ENCODE data around the gene ZNF304. TPM values are rescaled to one million over a fixed set of nuclear protein-coding genes. Genes with fewer than 3 reads are reported as not detected.

ZNF304 gene
- total RNA-seq, 1 experiment from 2014 or later, result 0.07 TPM

DNA sequence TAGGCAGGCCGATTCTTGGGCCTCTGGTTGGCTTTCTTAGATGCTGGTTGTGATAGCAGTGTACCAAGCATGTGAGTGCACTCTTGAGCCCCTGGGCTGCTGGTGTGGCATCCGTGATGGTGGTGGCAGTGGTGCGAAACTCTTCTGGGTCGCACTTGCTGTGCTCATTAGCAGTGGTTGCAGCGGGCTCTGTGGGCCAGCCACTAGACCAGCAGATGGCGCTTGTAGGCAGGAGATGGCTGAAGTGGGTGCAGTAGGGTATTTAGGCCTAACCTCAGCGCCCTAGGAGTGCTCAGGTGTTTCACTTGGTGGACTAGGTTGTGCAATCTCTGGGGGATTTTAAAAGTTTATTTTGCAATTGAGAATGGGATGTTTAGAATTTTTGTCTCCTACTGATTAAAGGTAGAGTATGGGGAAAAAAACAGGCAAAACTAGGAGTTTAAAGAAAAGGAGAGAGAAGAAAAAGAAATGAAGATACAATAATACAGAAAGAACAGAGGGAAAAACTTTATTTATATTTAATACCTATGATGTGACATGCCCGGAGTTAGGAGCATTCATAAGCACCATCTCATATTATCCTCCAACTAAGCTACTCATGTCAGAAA lies 55.5 kb downstream of the ZNF304 start:
- Mint-ChIP-seq H3K36me3 (ENCODE audit: insufficient read depth, unreplicated experiment) (peaks cover 8% of the 10 kb centered on the region), H3K4me3 (ENCODE audit: unreplicated experiment) (no peak overlapping the region), H3K27me3 (ENCODE audit: insufficient read depth, unreplicated experiment) (no peaks in the 10 kb centered on the region), H3K9me3 (ENCODE audit: unreplicated experiment) (peaks cover 19% of the 10 kb centered on the region), H3K27ac (ENCODE audit: unreplicated experiment) (peak overlapping the region; percentile 5), H3K4me1 (ENCODE audit: low read depth, unreplicated experiment) (peaks cover 12% of the 10 kb centered on the region)
- POLR2A ChIA-PET, result no interaction called here
- CTCF ChIA-PET, result interaction anchor here (0.6 to 0.7 kb wide), 2 partner anchors 71 to 480 kb away, joined by 3 read pairs; no protein-coding TSS in a partner anchor
- Histone ChIP-seq H3K4me1 (no peaks in the 10 kb centered on the region), H3K9me3 (peaks cover 19% of the 10 kb centered on the region), H3K27me3 (replicated peaks; ENCODE audit: control insufficient read depth, insufficient read depth, low read length) (no peaks in the 10 kb centered on the region), H3K4me3 (ENCODE audit: low read depth, low read length) (no peak overlapping the region), H3K36me3 (ENCODE audit: control insufficient read depth, insufficient read depth, low read length) (no peaks in the 10 kb centered on the region)
- no TSS peak for BruUV-seq (replicated peaks)
- intact Hi-C loops (cut with micrococcal nuclease; ENCODE audit: unreplicated experiment), result loop anchor here (1.0 kb wide), 2 partner anchors 71 to 497 kb away; partner anchors contain the start of gene ZNF772
- TF ChIP-seq, protein P1, sequence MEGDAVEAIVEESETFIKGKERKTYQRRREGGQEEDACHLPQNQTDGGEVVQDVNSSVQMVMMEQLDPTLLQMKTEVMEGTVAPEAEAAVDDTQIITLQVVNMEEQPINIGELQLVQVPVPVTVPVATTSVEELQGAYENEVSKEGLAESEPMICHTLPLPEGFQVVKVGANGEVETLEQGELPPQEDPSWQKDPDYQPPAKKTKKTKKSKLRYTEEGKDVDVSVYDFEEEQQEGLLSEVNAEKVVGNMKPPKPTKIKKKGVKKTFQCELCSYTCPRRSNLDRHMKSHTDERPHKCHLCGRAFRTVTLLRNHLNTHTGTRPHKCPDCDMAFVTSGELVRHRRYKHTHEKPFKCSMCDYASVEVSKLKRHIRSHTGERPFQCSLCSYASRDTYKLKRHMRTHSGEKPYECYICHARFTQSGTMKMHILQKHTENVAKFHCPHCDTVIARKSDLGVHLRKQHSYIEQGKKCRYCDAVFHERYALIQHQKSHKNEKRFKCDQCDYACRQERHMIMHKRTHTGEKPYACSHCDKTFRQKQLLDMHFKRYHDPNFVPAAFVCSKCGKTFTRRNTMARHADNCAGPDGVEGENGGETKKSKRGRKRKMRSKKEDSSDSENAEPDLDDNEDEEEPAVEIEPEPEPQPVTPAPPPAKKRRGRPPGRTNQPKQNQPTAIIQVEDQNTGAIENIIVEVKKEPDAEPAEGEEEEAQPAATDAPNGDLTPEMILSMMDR (IDR thresholded peaks at IDR 0.05; ENCODE audit: insufficient read depth in 1 of 2, low read depth in 1 of 2, low read length in 1 of 2, severe bottlenecking in 1 of 2, unreplicated experiment in 1 of 2), result peak; percentile 75 to 79
- peak; percentile 80 to 84 for DNase-seq

Other genes with a start within 250 kb of the ZNF304 start
- gene USP29, start 231.3 kb upstream of the ZNF304 start, total RNA-seq (2022), result not detected in 2 replicates
- gene ZIM3, start 206.1 kb upstream of the ZNF304 start, total RNA-seq (2022), result not detected in 2 replicates
- gene DUXA, start 183.8 kb upstream of the ZNF304 start, total RNA-seq (2022), result not detected in 2 replicates
- gene ZNF264, start 159.8 kb upstream of the ZNF304 start, total RNA-seq (2022), result 24.9 and 26.2 TPM in 2 replicates
- 0.53 and 1.9 TPM in 2 replicates for gene AURKC, start 120.2 kb upstream of the ZNF304 start, total RNA-seq (2022)
- gene ZNF805, start 110.6 kb upstream of the ZNF304 start, total RNA-seq (2022), result 13.6 and 13.8 TPM in 2 replicates
- 54.1 and 60.9 TPM in 2 replicates for gene ZNF460, start 70.8 kb upstream of the ZNF304 start, total RNA-seq (2022)
- gene ZNF543, start 30.8 kb upstream of the ZNF304 start, total RNA-seq (2022), result 3.3 and 3.5 TPM in 2 replicates
- gene TRAPPC2B, start 12.3 kb downstream of the ZNF304 start, total RNA-seq (2022), result 7.0 and 8.6 TPM in 2 replicates
- gene ZNF547, start 12.3 kb downstream of the ZNF304 start, total RNA-seq (2022), result 0.95 and 1.8 TPM in 2 replicates
- 4.9 and 5.5 TPM in 2 replicates for gene ZNF548, start 38.6 kb downstream of the ZNF304 start, total RNA-seq (2022)
- 7.2 and 9.5 TPM in 2 replicates for gene ZNF17, start 59.9 kb downstream of the ZNF304 start, total RNA-seq (2022)
- gene ZNF749, start 84.1 kb downstream of the ZNF304 start, total RNA-seq (2022), result 14.6 and 15.9 TPM in 2 replicates
- gene VN1R1, start 105.9 kb downstream of the ZNF304 start, total RNA-seq (2022), result 0.11 TPM in 1 of 2 replicates, not detected in the other
- 1.2 and 1.7 TPM in 2 replicates for gene ZNF772, start 126.3 kb downstream of the ZNF304 start, total RNA-seq (2022)
- gene ZNF419, start 136.5 kb downstream of the ZNF304 start, total RNA-seq (2022), result 13.6 and 16.9 TPM in 2 replicates
- 7.7 and 10.0 TPM in 2 replicates for gene ZNF773, start 148.7 kb downstream of the ZNF304 start, total RNA-seq (2022)
- gene ZNF549, start 176.1 kb downstream of the ZNF304 start, total RNA-seq (2022), result 5.2 and 5.5 TPM in 2 replicates
- 11.2 and 11.5 TPM in 2 replicates for gene ZNF550, start 208.6 kb downstream of the ZNF304 start, total RNA-seq (2022)
- 5.5 and 6.1 TPM in 2 replicates for gene ZNF416, start 227.6 kb downstream of the ZNF304 start, total RNA-seq (2022)
- not detected in 2 replicates for gene ZIK1, start 232.9 kb downstream of the ZNF304 start, total RNA-seq (2022)
- gene ZNF530, start 248.6 kb downstream of the ZNF304 start, total RNA-seq (2022), result 8.6 and 8.8 TPM in 2 replicates

Measured in Caco-2 (cell line).